Astrocyte (in vitro differentiated cells and primary cell): Measurements from ENCODE around the gene SCUBE3.

Experiments used
- CTCF ChIP-seq: IDR thresholded peaks from 2 replicates; pipeline ENCODE4 v1.5.1; 2011; ENCODE audit warnings: low read depth, mild to moderate bottlenecking, inconsistent platforms, low read length, moderate library complexity; ENCODE audit not compliant: insufficient read depth
- EZH2 ChIP-seq: IDR thresholded peaks from 2 replicates; pipeline ENCODE4 v1.6.1; 2012; ENCODE audit warnings: mild to moderate bottlenecking, low read length, inconsistent platforms; ENCODE audit not compliant: insufficient read depth

DNA sequence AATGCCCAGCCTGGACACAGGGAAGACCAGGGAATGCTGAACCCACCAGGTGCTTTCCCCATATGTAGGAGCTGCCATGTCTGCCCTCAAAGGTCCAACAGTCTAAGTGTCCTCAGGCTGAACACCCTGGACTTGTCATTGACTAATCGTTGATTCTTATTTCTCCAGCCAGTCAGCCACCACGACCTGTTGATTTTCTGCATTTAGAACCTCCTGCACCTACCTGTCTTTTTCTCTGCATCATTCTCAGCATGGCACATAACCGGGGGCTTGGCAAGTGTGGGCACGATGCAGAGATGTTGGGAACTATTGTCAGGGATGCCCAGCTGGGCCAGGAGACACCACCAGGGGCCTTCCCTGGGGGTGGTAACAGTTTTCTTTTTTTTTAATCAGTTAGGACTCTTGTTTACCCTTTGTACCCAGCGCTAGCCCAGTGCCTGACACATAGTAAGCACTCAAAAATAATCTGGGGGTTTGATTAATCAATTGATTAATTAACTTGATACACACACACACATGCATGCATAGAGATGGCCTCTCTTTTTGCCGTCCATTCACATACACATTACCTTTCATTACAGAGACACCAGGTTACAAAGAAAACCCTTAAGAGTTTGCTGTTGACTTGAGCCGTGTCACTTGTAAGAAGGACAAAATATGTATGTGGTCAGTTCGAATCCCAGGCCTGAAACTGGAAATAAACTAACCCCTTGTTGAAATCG, 29.0 kb upstream of the SCUBE3 start:
- TF ChIP-seq CTCF: no peak
- TF ChIP-seq EZH2: no peak
